DOHH2 (cell line): ENCODE results near the gene AGAP2.

Experiments used
- CTCF ChIP-seq: fragments of 200-600 bp; sonication (generic); IDR thresholded peaks from one replicate; pipeline ENCODE4 v1.5.1; 2014; ENCODE audit warnings: antibody characterized with exemption, mild to moderate bottlenecking, low read depth, low read length; ENCODE audit not compliant: poor library complexity, severe bottlenecking
- EZH2phosphoT487 ChIP-seq: fragments of 200-600 bp; sonication (generic); IDR thresholded peaks from 2 replicates; pipeline ENCODE4 v1.6.1; 2017; ENCODE audit warnings: borderline replicate concordance, mild to moderate bottlenecking, antibody characterized with exemption, low read length, moderate library complexity, mixed read lengths

- no peak for TF ChIP-seq CTCF
- TF ChIP-seq EZH2phosphoT487, result no peak
Observed at GRCh38 chr12:57739387-57739786, 845 bp upstream of the AGAP2 start.
